C4-2B (cell line): ENCODE measurements around the gene ORAI3.

ENCODE experiments used
- ZFX ChIP-seq: fragments of 450-650 bp; IDR thresholded peaks from 2 replicates; pipeline ENCODE4 v1.6.1; 2017
- TF ChIP-seq, protein P1 (sequence below): fragments of 450-650 bp; conservative IDR thresholded peaks from 2 replicates; pipeline ENCODE4 v1.5.1; 2017; ENCODE audit warnings: mild to moderate bottlenecking

DNA sequence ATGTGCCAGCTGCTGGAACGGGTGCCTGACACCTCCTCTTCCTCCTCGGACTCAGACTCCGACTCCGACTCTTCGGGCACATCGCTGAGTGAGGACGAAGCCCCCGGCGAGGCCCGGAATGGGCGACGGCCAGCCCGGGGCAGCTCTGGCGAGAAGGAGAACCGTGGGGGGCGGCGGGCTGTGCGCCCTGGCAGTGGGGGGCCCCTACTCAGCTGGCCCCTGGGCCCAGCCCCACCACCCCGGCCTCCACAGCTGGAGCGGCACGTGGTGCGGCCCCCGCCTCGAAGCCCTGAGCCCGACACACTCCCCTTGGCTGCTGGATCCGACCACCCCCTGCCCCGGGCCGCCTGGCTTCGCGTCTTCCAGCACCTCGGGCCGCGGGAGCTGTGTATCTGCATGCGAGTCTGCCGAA is 18.7 kb upstream of the ORAI3 start:
- TF ChIP-seq, protein P1, sequence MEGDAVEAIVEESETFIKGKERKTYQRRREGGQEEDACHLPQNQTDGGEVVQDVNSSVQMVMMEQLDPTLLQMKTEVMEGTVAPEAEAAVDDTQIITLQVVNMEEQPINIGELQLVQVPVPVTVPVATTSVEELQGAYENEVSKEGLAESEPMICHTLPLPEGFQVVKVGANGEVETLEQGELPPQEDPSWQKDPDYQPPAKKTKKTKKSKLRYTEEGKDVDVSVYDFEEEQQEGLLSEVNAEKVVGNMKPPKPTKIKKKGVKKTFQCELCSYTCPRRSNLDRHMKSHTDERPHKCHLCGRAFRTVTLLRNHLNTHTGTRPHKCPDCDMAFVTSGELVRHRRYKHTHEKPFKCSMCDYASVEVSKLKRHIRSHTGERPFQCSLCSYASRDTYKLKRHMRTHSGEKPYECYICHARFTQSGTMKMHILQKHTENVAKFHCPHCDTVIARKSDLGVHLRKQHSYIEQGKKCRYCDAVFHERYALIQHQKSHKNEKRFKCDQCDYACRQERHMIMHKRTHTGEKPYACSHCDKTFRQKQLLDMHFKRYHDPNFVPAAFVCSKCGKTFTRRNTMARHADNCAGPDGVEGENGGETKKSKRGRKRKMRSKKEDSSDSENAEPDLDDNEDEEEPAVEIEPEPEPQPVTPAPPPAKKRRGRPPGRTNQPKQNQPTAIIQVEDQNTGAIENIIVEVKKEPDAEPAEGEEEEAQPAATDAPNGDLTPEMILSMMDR: no peak
- no peak for TF ChIP-seq ZFX
